GM12891 (cell line): ENCODE data around the gene SCN11A.

Source experiments
- POLR2A ChIP-seq: IDR thresholded peaks from 2 replicates; pipeline ENCODE4 v1.6.1; 2011; ENCODE audit warnings: low read depth, low read length, control low read depth
- POLR2AphosphoS5 ChIP-seq: IDR thresholded peaks from 2 replicates; pipeline ENCODE4 v1.6.1; 2011; ENCODE audit warnings: low read depth, low read length, control low read depth
- POU2F2 ChIP-seq: IDR thresholded peaks from 2 replicates; pipeline ENCODE4 v1.6.1; 2011; ENCODE audit warnings: low read depth, mild to moderate bottlenecking, control low read depth, low read length, moderate library complexity

GRCh38 chr3:39021465-39022285 is 30.1 kb downstream of the SCN11A start:
- TF ChIP-seq POLR2AphosphoS5 (no peak), POLR2A (no peak), POU2F2 (no peak)
